Measurements from ENCODE around the gene SLC35F3. TPM values are rescaled to one million over a fixed set of nuclear protein-coding genes. Genes with fewer than 3 reads are reported as not detected.
"Not testable (repeated sequence)": the region's sequence is repeated elsewhere in the genome, so short reads cannot be mapped to it uniquely, and the experiment has no call there.

Gene SLC35F3
- total RNA-seq, 8 experiments from 2014 or later = 0.46 to 2.1 (median 0.71) TPM; not detected in 3

DNA sequence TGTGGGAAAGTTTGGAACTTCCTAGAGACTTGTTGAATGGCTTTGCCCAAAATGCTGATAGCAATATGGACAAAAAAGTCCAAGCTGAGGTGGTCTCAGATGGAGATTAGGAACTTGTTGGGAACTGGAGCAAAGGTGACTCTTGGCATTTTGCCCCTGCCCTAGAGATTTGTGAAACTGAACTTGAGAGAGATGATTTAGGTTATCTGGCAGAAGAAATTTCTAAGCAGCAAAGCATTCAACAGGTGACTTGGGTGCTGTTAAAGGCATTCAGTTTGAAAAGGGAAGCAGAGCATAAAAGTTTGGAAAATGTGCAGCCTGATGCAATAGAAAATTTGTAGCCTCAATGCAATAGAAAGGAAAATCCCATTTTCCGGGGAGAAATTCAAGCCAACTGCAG is 306.0 kb downstream of the SLC35F3 start:
- 33 to 100% (median 69%) methylated on average over 1 of the region's 1 CpG; no CpG with 5 or more reads in 3 of the 10 experiments for WGBS, 10 experiments
- ATAC-seq (replicated peaks in 6 of 8); H3K27ac ChIP-seq; H3K4me3 ChIP-seq; in situ Hi-C loops (cut with MboI; ENCODE audit: low pct_unique_long_range_greater_than_20kb in 2 of 9, low sequenced_read_pairs in 9 of 9, unreplicated experiment in 9 of 9); H3K4me1 ChIP-seq (replicated peaks in 1 of 2): not testable (repeated sequence)

DNA sequence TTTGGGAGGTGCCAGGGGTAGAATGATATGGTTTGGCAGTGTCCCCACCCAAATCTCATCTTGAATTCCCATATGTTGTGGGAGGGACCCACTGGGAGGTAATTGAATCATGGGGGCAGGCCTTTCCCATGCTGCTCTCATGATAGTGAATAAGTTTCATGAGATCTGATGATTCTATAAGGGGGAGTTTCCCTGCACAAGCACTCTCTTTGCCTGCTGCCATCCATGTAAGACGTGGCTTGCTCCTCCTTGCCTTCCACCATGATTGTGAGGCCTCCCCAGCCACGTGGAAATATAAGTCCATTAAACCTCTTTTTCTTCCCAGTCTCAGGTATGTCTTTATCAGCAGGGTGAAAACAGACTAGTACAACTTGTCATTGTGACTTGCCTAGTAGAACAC is 307.4 kb downstream of the SLC35F3 start:
- WGBS, 10 experiments = 0 to 63% (median 30%) methylated on average over 1 to 2 of the region's 2 CpGs; no CpG with 5 or more reads in 4 of the 10 experiments
- H3K4me1 ChIP-seq (replicated peaks in 1 of 2); H3K27ac ChIP-seq; ATAC-seq (replicated peaks in 6 of 8); in situ Hi-C loops (cut with MboI; ENCODE audit: low pct_unique_long_range_greater_than_20kb in 2 of 9, low sequenced_read_pairs in 9 of 9, unreplicated experiment in 9 of 9); H3K4me3 ChIP-seq: not testable (repeated sequence)

GRCh38 chr1:234212764-234213657 is 308.5 kb downstream of the SLC35F3 start:
- H3K4me3 ChIP-seq = peak overlapping the region in 1 of 5 donors; percentile 55
- in situ Hi-C loops (cut with MboI; ENCODE audit: low pct_unique_long_range_greater_than_20kb in 2 of 9, low sequenced_read_pairs in 9 of 9, unreplicated experiment in 9 of 9) = no loop called here
- ATAC-seq (replicated peaks in 6 of 8) = peak in 5 of 8 experiments; percentile 34 to 54 (median 45)
- WGBS, 10 experiments = 25 to 70% (median 37%) methylated on average over 2 to 3 of the region's 4 CpGs; no CpG with 5 or more reads in 4 of the 10 experiments
- H3K4me1 ChIP-seq (replicated peaks in 1 of 2) = peaks cover 4% of the 10 kb centered on the region in 2 donors
- H3K27ac ChIP-seq = no peak overlapping the region

- 20 to 44% (median 33%) methylated on average over 3 to 8 of the region's 8 CpGs; no CpG with 5 or more reads in 4 of the 10 experiments for WGBS, 10 experiments
- ATAC-seq (replicated peaks in 6 of 8) = no peak
- in situ Hi-C loops (cut with MboI; ENCODE audit: low pct_unique_long_range_greater_than_20kb in 2 of 9, low sequenced_read_pairs in 9 of 9, unreplicated experiment in 9 of 9) = no loop called here
- peaks cover 4 to 7% of the 10 kb centered on the region in 2 donors for H3K4me1 ChIP-seq (replicated peaks in 1 of 2)
- H3K4me3 ChIP-seq = peak overlapping the region; percentile 31 to 55 (median 38)
- no peak overlapping the region for H3K27ac ChIP-seq
Measured at GRCh38 chr1:234213658-234214128, 309.2 kb downstream of the SLC35F3 start.

GRCh38 chr1:234214129-234214910 is 309.8 kb downstream of the SLC35F3 start:
- Histone ChIP-seq H3K4me1 (replicated peaks in 1 of 2) (peaks cover 4 to 7% of the 10 kb centered on the region in 2 donors), H3K27ac (no peak overlapping the region), H3K4me3 (peak overlapping the region; percentile 31 to 55 (median 38))
- in situ Hi-C loops (cut with MboI; ENCODE audit: low pct_unique_long_range_greater_than_20kb in 2 of 9, low sequenced_read_pairs in 9 of 9, unreplicated experiment in 9 of 9) = no loop called here
- WGBS, 10 experiments = 0% methylated on average over 1 of the region's 69 CpGs; no CpG with 5 or more reads in 9 of the 10 experiments
- ATAC-seq (replicated peaks in 6 of 8) = peak in 7 of 8 experiments; percentile 51 to 85 (median 76)

- in situ Hi-C loops (cut with MboI; ENCODE audit: low pct_unique_long_range_greater_than_20kb in 2 of 9, low sequenced_read_pairs in 9 of 9, unreplicated experiment in 9 of 9) = no loop called here
- H3K27ac ChIP-seq = no peak overlapping the region
- 0 to 100% (median 74%) methylated on average over 1 to 11 of the region's 20 CpGs; no CpG with 5 or more reads in 2 of the 10 experiments for WGBS, 10 experiments
- peak overlapping the region in 3 of 5 donors; percentile 37 to 55 (median 46) for H3K4me3 ChIP-seq
- ATAC-seq (replicated peaks in 6 of 8) = peak in 2 of 8 experiments; percentile 2 to 9
- H3K4me1 ChIP-seq (replicated peaks in 1 of 2) = peaks cover 4 to 7% of the 10 kb centered on the region in 2 donors
Measured at GRCh38 chr1:234214911-234215892, 310.7 kb downstream of the SLC35F3 start.

- H3K27ac ChIP-seq = no peak overlapping the region
- peaks cover 4 to 7% of the 10 kb centered on the region in 2 donors for H3K4me1 ChIP-seq (replicated peaks in 1 of 2)
- H3K4me3 ChIP-seq = no peak overlapping the region
- no peak for ATAC-seq (replicated peaks in 6 of 8)
- WGBS, 10 experiments = 40 to 91% (median 77%) methylated on average over 1 to 8 of the region's 8 CpGs; no CpG with 5 or more reads in 1 of the 10 experiments
- in situ Hi-C loops (cut with MboI; ENCODE audit: low pct_unique_long_range_greater_than_20kb in 2 of 9, low sequenced_read_pairs in 9 of 9, unreplicated experiment in 9 of 9) = no loop called here
Measured at GRCh38 chr1:234216116-234216703, 311.7 kb downstream of the SLC35F3 start.

DNA sequence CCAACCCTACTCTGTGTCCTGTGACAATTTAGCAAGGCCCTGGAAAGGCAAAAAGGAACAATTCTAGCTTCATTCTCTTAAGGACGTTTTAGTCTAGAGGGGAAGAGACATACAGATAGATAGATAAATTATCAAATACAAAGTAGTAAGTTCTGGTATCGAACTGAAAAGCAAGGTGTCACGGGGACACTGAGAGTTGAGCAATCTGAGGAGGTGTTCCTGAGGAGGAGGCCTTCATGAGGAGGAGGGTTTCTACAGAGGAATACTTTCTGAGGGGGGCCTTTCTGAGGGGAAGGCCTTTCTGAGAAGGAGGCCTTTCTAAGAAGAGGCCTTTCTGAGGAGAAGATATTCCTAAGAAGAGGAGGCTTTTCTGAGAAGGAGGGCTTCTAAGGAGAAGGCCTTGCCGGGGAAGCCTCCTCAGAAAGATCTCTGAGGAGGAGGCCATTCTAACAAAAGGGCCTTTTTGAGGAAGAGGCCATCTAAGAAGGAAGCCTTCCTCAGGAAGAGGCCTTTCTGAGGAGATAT is 312.9 kb downstream of the SLC35F3 start:
- Histone ChIP-seq H3K4me3 (no peak overlapping the region), H3K4me1 (replicated peaks in 1 of 2) (peaks cover 4 to 7% of the 10 kb centered on the region in 2 donors), H3K27ac (no peak overlapping the region)
- in situ Hi-C loops (cut with MboI; ENCODE audit: low pct_unique_long_range_greater_than_20kb in 2 of 9, low sequenced_read_pairs in 9 of 9, unreplicated experiment in 9 of 9) = no loop called here
- whole genome bisulfite sequencing, 10 experiments = 0 to 93% (median 83%) methylated on average over 1 to 4 of the region's 4 CpGs; no CpG with 5 or more reads in 2 of the 10 experiments
- ATAC-seq (replicated peaks in 6 of 8) = no peak

- 17 to 60% (median 37%) methylated on average over 1 to 3 of the region's 3 CpGs; no CpG with 5 or more reads in 1 of the 10 experiments for WGBS, 10 experiments
- no peak overlapping the region for H3K4me3 ChIP-seq
Measured at GRCh38 chr1:234218078-234218477, 313.6 kb downstream of the SLC35F3 start.

DNA sequence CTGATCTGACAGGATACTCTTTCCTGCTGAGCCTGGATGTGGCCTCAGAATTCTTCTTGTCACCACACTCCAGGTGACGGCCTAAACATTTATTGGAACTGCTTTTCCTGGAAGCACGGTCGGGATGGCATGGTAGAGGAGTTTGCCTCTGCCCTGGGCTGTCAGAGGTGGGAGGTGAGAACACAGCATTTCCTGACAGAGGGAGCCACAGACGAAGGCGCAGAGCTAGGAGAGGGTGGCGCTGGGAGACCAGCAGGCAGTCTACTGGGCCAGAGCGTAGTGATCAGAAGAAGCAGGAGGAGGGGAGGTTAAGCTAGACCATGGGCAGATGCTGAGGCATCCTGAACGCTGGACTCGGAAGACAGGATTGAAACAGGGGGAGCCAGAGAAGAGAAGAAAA is 315.2 kb downstream of the SLC35F3 start:
- no peak overlapping the region for H3K4me3 ChIP-seq
- in situ Hi-C loops (cut with MboI; ENCODE audit: low pct_unique_long_range_greater_than_20kb in 2 of 9, low sequenced_read_pairs in 9 of 9, unreplicated experiment in 9 of 9) = no loop called here
- 40 to 96% (median 88%) methylated on average over 2 to 8 of the region's 9 CpGs; no CpG with 5 or more reads in 1 of the 10 experiments for WGBS, 10 experiments
- no peak overlapping the region for H3K27ac ChIP-seq
- ATAC-seq (replicated peaks in 6 of 8) = no peak
- H3K4me1 ChIP-seq (replicated peaks in 1 of 2) = peaks cover 4 to 7% of the 10 kb centered on the region in 2 donors

More at GRCh38 chr1:234218078-234218477, 313.6 kb downstream of the SLC35F3 start:
- no peak overlapping the region for H3K27ac ChIP-seq
- in situ Hi-C loops (cut with MboI; ENCODE audit: low pct_unique_long_range_greater_than_20kb in 2 of 9, low sequenced_read_pairs in 9 of 9, unreplicated experiment in 9 of 9) = no loop called here
- H3K4me1 ChIP-seq (replicated peaks in 1 of 2) = peaks cover 4 to 7% of the 10 kb centered on the region in 2 donors
- ATAC-seq (replicated peaks in 6 of 8) = peak in 2 of 8 experiments; percentile 53 to 61

DNA sequence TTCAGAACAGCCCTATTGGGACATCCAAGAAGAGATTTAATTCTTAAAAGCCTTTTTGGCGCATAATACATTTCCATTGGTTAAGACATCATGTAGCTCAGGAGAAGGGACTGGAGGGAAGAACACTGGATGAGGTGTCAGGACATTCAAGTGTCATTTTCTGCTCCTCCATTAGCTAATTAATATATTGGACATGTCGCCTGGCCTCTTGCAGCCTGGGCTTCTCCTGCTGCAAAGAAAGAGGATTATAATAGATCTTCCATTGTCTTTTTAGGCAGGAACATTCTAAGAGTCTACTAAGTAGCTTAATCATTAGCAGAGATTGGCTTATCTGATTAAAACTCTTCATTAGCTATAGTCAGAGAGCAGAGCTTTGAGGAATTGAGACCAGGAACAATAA is 317.1 kb downstream of the SLC35F3 start:
- ATAC-seq (replicated peaks in 6 of 8) = no peak
- in situ Hi-C loops (cut with MboI; ENCODE audit: low pct_unique_long_range_greater_than_20kb in 2 of 9, low sequenced_read_pairs in 9 of 9, unreplicated experiment in 9 of 9) = no loop called here
- Histone ChIP-seq H3K27ac (no peak overlapping the region), H3K4me1 (replicated peaks in 1 of 2) (peaks cover 4 to 7% of the 10 kb centered on the region in 2 donors), H3K4me3 (no peak overlapping the region)
- 0 to 100% (median 71%) methylated on average over 1 to 2 of the region's 2 CpGs; no CpG with 5 or more reads in 2 of the 10 experiments for WGBS, 10 experiments

All from motor neuron (in vitro differentiated cells).